Lower leg skin (tissue), 3 donors: ENCODE measurements around the gene CD74.
"Not testable (repeated sequence)": the region's sequence is repeated elsewhere in the genome, so short reads cannot be mapped to it uniquely, and the experiment has no call there.

Experiments used
- CTCF ChIP-seq, 3 donors: fragments of 450-650 bp; IDR thresholded peaks; one replicate each; pipeline ENCODE4 v1.5.1; 2016; ENCODE audit warnings: antibody characterized with exemption in 3 of 3, mild to moderate bottlenecking in 3 of 3, moderate library complexity in 2 of 3
- POLR2A ChIP-seq, 2 donors: fragments of 450-650 bp; IDR thresholded peaks; one replicate each; pipeline ENCODE4 v1.6.1; 2016 to 2017; ENCODE audit warnings: antibody characterized with exemption in 2 of 2, mild to moderate bottlenecking in 1 of 2, moderate library complexity in 1 of 2

- TF ChIP-seq CTCF, POLR2A (IDR thresholded peaks at IDR 0.05): not testable (repeated sequence)
Observed at GRCh38 chr5:150454027-150454426, 41.3 kb upstream of the CD74 start.
